ENCODE measurements around the gene KHSRP. TPM values are rescaled to one million over a fixed set of nuclear protein-coding genes. Genes with fewer than 3 reads are reported as not detected.

The KHSRP gene
- total RNA-seq, 1 donor: 65.9 TPM

DNA sequence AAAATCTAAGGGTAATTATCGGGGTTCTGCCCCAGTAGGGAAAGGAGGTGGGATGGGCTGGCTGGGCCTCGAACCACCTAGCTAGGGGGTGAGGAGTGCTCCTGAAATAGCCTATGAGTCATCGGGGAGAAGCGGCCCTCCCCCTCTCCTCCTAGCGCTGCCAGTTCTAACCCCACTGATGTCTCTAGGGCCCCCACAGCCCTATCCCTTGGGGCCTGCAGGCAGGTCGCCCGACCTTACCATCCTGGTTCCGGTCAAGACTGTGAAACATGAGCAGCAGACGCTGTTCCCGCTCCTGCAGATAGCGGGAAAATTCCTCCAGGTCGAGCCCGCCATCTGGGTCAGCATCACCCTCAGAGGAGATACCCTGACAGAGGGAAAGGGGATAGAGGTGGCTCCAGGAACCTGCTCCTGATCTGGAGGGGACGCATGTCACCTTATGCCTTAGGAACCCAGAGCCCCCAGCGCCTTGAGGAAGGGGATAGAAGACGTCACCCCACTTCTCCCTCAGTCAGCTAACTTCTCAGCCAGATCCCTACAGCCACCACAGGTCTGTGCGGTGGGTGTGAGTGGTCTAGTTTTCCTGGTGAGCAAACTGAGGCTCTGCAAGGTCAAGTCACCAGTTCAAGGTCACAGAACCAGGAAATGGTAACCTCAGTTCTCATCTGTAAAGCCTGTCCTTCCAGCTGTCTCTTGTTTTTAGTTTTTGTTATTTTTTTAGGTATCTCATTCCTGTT, 33.5 kb upstream of the KHSRP start:
- H3K4me1 ChIP-seq (ENCODE audit: insufficient read depth, low read length): peaks cover 6% of the 10 kb centered on the region
- H3K27me3 ChIP-seq (ENCODE audit: insufficient read depth, low read length): peaks cover 2% of the 10 kb centered on the region
- H3K4me3 ChIP-seq (ENCODE audit: low read length): no peak overlapping the region
- no peaks in the 10 kb centered on the region for H3K9me3 ChIP-seq (ENCODE audit: low read depth, low read length)

DNA sequence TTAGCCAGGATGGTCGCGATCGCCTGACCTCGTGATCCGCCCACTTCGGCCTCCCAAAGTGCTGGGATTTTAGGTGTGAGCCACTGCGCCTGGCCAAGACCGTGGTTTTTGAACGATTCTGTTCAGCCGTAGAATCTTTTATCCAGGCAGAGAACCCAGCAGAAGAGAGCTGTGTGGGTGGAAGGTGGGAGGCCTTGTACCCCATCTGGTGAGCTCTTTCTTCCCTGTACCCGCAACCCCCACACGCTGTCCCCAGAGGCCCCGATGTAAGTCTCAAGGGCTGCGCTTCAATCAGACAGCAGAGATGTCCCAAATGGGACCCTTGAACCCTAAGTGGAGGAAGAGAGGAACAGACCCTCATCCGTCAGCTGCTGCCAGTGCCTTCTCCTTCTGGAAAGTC, 31.3 kb upstream of the KHSRP start:
- Histone ChIP-seq H3K27me3 (ENCODE audit: insufficient read depth, low read length) (peaks cover 2% of the 10 kb centered on the region), H3K9me3 (ENCODE audit: low read depth, low read length) (no peaks in the 10 kb centered on the region), H3K4me1 (ENCODE audit: insufficient read depth, low read length) (peaks cover 6% of the 10 kb centered on the region), H3K4me3 (ENCODE audit: low read length) (no peak overlapping the region)

DNA sequence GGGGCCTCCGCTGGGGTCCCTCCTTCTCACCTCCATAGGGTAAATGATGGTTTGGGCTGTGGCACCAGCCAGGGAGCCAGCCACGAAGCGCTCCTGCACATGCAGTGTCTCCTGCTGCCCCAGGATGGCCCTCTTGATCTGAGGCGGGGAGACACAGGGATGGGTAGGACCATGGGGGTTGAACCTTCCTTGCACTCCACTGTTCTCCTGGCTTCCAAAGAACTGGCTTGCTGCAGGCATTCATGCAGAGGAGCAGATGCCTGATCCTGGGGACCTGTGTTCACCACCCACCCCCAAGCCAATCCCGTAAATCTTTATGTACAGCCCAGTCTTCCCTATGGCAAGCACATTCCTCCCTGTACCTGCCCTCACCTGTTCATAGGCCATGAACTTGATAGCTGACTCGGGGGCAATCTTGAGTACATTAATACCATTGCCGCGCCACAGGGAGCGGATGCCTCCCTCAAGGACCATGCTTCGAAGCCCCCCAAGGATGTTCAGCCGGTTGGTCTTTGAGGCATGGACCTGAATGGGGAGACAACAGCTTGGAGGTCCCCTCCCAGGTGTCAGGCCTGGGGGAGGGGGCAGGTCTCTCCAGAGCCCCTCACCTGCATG, 29.4 kb upstream of the KHSRP start:
- no peaks in the 10 kb centered on the region for H3K9me3 ChIP-seq (ENCODE audit: low read depth, low read length)
- no peak overlapping the region for H3K4me3 ChIP-seq (ENCODE audit: low read length)
- no peaks in the 10 kb centered on the region for H3K4me1 ChIP-seq (ENCODE audit: insufficient read depth, low read length)
- peaks cover 2% of the 10 kb centered on the region for H3K27me3 ChIP-seq (ENCODE audit: insufficient read depth, low read length)

DNA sequence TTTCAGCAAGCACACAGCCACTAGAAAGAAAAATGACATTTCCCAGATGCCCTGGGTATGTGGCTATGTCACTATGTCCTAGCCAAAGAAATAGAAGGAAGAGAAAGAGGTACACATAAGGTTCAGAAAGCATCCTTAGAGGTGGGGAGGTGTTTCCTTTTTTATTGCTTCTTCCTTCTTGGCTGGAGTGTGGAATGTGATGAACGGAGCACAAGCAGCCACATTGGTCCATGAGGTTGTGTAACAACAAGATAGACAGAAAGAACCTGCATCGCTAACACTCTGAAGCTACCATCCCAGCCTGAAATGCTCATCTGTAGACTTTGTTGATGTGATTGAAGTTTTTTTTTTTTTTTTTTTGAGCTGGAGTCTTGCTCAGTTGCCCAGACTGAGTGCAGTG, 28.3 kb upstream of the KHSRP start:
- H3K27me3 ChIP-seq (ENCODE audit: insufficient read depth, low read length): no peaks in the 10 kb centered on the region
- H3K4me3 ChIP-seq (ENCODE audit: low read length): no peak overlapping the region
- H3K4me1 ChIP-seq (ENCODE audit: insufficient read depth, low read length): no peaks in the 10 kb centered on the region
- H3K9me3 ChIP-seq (ENCODE audit: low read depth, low read length): no peaks in the 10 kb centered on the region

DNA sequence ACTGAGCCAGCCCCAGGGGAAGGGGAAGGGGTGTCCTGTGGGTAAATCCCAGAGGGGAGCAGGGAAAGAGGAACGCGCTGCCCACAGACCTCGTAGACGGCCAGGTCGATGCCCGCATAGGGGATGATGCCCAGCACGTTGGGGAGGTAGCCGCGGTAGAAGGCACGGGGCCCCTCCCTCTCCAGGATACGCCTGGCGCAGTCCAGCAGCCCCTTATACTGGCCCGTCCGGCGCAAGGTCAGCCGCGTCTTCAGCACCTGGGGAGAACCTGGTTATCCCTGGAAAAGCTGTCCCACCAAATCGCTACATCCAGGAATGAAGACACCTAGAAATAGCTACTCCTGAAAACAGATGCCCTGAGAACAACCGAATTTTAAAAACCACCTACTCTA, 27.6 kb upstream of the KHSRP start:
- Histone ChIP-seq H3K4me1 (ENCODE audit: insufficient read depth, low read length) (no peaks in the 10 kb centered on the region), H3K9me3 (ENCODE audit: low read depth, low read length) (no peaks in the 10 kb centered on the region), H3K4me3 (ENCODE audit: low read length) (no peak overlapping the region), H3K27me3 (ENCODE audit: insufficient read depth, low read length) (no peaks in the 10 kb centered on the region)

DNA sequence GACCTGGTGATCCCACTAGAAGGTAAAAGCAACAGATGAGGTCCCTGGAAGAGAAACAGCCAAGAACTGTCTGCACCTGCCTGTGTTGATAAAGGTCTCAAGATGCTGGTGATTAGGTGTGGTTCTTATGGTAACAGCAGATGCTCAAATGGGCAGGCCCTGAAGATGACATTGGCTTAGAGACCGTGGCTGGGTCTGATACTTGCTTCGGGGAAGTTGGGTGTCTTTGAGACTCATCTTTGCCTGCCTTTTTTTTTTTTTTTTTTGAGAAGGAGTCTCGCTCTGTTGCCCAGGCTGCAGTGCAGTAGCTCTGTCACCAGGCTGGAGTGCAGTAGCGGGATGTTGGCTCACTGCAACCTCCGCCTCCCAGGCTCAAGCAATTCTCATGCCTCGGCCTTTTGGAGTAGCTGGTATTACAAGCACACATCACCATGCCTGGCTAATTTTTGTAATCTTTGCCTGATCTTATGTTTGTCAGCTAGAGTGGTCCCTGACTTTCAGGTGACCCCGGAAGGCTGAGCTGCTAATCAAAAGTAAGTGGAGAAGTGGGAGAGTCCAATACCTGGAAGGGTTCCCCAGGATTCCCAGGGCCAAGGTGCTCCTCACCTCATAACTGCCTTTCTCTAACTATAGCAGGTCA, 27.1 kb upstream of the KHSRP start:
- H3K4me3 ChIP-seq (ENCODE audit: low read length): no peak overlapping the region
- H3K9me3 ChIP-seq (ENCODE audit: low read depth, low read length): no peaks in the 10 kb centered on the region
- H3K4me1 ChIP-seq (ENCODE audit: insufficient read depth, low read length): no peaks in the 10 kb centered on the region
- no peaks in the 10 kb centered on the region for H3K27me3 ChIP-seq (ENCODE audit: insufficient read depth, low read length)

DNA sequence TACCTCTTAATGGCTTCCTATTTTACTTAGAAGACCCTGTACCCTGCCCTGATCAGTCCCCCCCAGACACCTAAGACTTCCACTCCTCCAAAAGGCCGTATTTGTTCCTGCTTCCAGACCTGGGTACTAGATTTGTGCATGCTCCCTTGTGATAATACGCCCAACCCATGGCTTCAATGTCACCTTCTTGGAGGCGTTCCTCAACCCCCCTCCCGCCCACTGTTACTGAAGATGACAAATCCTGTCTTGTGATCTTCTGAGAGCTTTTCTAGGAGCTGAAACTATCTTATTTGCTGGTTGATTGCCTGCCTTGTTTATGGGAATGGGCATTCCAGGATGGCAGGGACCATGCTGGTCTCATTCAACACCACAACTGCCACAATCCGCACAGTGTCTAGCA, 25.6 kb upstream of the KHSRP start:
- Histone ChIP-seq H3K9me3 (ENCODE audit: low read depth, low read length) (no peaks in the 10 kb centered on the region), H3K4me1 (ENCODE audit: insufficient read depth, low read length) (no peaks in the 10 kb centered on the region), H3K27me3 (ENCODE audit: insufficient read depth, low read length) (no peaks in the 10 kb centered on the region), H3K4me3 (ENCODE audit: low read length) (no peak overlapping the region)

DNA sequence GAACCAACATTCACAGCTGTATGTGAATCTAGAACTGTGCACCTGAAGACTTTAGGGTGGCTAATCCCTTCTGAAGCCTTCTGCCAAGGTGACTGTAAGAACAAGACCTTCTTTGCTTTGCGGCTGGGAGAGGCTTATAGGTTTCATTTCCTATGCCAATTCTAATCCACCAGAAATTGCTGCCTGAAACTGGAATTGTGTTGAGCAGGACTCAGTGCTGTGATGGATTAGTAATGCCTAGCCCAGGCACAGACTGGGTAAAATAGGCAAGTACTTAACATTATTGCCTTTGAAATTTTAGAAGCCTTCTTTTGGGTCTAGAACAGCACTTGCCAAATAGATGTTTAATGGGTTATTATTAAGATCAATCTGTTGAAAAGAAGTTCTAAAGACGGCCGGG, 23.4 kb upstream of the KHSRP start:
- Histone ChIP-seq H3K4me3 (ENCODE audit: low read length) (no peak overlapping the region), H3K27me3 (ENCODE audit: insufficient read depth, low read length) (no peaks in the 10 kb centered on the region), H3K4me1 (ENCODE audit: insufficient read depth, low read length) (no peaks in the 10 kb centered on the region), H3K9me3 (ENCODE audit: low read depth, low read length) (no peaks in the 10 kb centered on the region)

DNA sequence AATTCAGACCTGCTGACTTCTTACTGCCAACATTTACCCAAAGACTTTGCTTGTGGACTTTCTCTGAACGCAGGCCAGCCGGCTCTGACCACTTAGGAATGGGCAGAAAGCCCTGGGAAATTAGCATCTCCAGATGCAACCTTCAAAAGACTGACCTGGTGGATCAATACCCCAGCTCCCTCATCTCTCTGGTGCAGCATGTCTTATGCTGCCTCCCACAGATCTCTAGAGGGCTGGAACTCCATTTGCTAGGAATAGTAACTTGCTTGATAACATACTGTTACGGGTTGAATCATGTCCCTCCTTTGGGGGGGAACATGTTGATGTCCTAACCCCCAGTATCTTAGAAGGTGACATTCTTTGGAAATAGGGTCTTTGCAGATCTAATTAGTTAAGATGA, 21.8 kb upstream of the KHSRP start:
- Histone ChIP-seq H3K4me3 (ENCODE audit: low read length) (no peak overlapping the region), H3K27me3 (ENCODE audit: insufficient read depth, low read length) (no peaks in the 10 kb centered on the region), H3K9me3 (ENCODE audit: low read depth, low read length) (no peaks in the 10 kb centered on the region), H3K4me1 (ENCODE audit: insufficient read depth, low read length) (no peaks in the 10 kb centered on the region)

DNA sequence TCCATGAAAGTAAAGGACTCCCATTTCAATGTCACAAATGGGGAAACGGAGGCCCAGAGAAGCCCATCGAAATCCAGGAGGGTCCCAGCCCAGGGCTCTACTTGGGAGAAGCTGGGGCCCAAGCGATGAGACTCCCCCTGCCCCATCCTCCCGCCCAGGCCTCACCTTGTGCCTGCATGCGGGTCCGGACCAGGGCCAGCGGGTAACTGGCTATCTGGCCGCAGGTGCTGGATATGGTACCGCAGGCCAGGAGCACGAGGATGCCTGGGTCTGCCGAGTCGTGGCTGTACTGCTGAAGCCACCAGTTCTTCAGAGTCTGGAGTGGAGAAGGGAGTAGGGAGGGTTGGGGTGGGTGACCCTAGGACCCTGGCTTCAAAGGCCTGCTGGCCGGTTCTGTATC, 19.4 kb upstream of the KHSRP start:
- Histone ChIP-seq H3K27me3 (ENCODE audit: insufficient read depth, low read length) (no peaks in the 10 kb centered on the region), H3K9me3 (ENCODE audit: low read depth, low read length) (no peaks in the 10 kb centered on the region), H3K4me3 (ENCODE audit: low read length) (no peak overlapping the region), H3K4me1 (ENCODE audit: insufficient read depth, low read length) (no peaks in the 10 kb centered on the region)

DNA sequence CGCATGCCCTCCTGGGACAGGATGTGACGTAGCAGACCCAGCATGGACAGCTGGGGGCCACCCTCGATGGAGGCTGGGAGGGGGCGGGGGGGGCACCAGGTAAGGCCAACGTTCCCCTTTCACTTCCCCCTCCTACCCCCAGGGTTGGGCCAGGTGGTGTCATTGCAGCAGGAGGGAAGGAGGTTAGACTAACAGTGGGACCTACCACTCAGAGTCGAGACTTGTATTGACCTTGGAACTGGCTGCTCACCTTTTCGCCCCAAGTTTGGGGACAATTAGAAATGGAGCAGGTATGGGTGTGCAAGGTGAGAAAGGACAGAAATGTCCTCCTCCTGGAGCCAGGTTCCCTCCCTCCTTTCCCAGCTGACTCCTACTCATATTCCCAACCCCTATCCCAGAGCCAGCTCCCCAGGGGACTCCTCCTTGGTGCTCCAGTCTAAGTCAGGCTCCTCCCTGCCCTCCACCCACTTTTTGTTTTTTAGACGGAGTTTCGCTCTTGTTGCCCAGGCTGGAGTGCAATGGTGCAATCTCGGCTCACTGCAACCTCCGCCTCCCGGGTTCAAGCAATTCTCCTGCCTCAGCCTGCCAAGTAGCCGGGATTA, 17.6 kb upstream of the KHSRP start:
- H3K4me3 ChIP-seq (ENCODE audit: low read length): no peak overlapping the region
- no peaks in the 10 kb centered on the region for H3K9me3 ChIP-seq (ENCODE audit: low read depth, low read length)
- H3K4me1 ChIP-seq (ENCODE audit: insufficient read depth, low read length): no peaks in the 10 kb centered on the region
- H3K27me3 ChIP-seq (ENCODE audit: insufficient read depth, low read length): no peaks in the 10 kb centered on the region

DNA sequence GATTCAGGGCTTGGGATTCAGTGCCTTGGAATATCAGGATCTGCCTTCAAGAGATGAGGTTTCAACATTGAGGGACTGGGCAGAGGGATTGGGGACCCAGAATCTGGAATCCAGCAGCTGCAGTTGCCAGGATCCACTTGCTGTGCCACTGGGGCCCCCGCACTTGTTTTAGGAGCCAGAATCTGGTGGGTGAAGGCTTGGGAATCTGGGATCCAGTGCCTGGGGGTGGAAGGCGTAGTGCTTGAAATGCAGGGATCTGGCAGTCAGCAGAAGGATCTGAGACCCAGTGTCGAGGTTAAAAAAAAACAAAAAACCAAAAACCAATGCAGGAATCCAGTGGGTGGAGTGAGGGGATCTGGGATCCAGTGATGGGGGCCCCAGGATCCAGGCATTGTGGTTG, 16.3 kb upstream of the KHSRP start:
- no peaks in the 10 kb centered on the region for H3K9me3 ChIP-seq (ENCODE audit: low read depth, low read length)
- H3K27me3 ChIP-seq (ENCODE audit: insufficient read depth, low read length): no peaks in the 10 kb centered on the region
- no peaks in the 10 kb centered on the region for H3K4me1 ChIP-seq (ENCODE audit: insufficient read depth, low read length)
- no peak overlapping the region for H3K4me3 ChIP-seq (ENCODE audit: low read length)

DNA sequence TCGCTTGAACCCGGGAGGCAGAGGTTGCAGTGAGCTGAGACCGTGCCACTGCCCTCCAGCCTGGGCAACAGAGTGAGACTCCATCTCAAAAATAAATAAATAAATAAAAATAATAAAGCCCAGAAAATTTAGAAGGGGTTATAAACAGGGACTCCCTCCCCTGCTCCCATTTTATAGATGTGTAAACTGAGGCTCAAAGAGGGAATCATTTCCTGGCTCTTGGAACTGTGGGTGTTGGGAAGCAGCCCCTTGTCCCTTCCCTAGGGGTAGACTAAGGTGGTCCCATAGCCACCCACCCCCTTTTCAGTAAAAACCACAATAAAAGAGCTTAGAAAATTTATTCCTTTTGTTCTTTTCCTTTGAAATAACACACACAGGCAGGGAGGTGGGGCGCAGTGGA, 15.1 kb upstream of the KHSRP start:
- Histone ChIP-seq H3K4me1 (ENCODE audit: insufficient read depth, low read length) (no peaks in the 10 kb centered on the region), H3K4me3 (ENCODE audit: low read length) (no peak overlapping the region), H3K9me3 (ENCODE audit: low read depth, low read length) (no peaks in the 10 kb centered on the region), H3K27me3 (ENCODE audit: insufficient read depth, low read length) (no peaks in the 10 kb centered on the region)

DNA sequence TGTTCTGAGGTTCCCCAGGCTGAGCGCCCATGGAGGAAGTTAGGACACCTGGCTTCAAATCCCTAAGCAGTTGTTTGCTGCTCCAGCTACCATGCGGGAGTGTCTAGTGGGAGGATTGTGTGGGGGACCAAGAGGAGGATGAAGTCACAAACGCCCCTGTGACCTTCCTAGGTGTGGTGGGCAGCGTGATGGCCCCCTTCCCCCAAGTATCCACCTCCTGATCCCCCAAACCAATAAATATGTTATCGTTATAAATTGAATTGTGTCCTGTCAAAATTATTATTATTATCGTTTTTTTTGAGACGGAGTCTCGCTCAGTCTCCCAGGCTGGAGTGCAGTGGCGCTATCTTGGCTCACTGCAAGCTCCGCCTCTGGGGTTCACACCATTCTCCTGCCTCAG, 9.1 kb upstream of the KHSRP start, which contains the start of gene SLC25A41:
TSS of gene SLC25A41 (minus strand) at position 101 of the 400 bp plus-strand sequence. CDS start at position 31, 70 bp downstream.
- H3K27me3 ChIP-seq (ENCODE audit: insufficient read depth, low read length): no peaks in the 10 kb centered on the region
- H3K4me3 ChIP-seq (ENCODE audit: low read length): no peak within 1 kb of the TSS
- H3K9me3 ChIP-seq (ENCODE audit: low read depth, low read length): no peaks in the 10 kb centered on the region
- peaks cover 5% of the 10 kb centered on the region for H3K4me1 ChIP-seq (ENCODE audit: insufficient read depth, low read length)

DNA sequence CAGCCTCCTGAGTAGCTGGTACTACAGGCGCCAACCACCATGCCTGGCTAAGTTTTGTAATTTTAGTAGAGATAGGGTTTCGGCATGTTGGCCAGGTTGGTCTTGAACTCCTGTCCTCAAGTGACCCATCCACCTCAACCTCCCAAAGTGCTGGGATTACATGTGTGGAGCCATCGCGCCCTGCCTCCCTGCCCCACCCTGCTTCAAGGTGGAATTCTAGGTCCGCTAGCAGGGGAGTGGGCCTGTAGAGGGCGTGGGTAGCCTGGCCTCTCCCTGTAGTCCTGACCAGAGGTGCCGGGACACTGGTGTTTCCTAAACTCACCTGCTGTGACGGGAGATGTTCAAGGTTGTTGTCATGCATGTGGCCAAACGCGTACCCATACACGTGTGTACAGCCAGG, 8.6 kb upstream of the KHSRP start:
- no peak overlapping the region for H3K4me3 ChIP-seq (ENCODE audit: low read length)
- peaks cover 5% of the 10 kb centered on the region for H3K4me1 ChIP-seq (ENCODE audit: insufficient read depth, low read length)
- no peaks in the 10 kb centered on the region for H3K27me3 ChIP-seq (ENCODE audit: insufficient read depth, low read length)
- no peaks in the 10 kb centered on the region for H3K9me3 ChIP-seq (ENCODE audit: low read depth, low read length)

Data from mononuclear cell (primary cell).